GM23338 (cell line): ENCODE measurements around the gene ADAMTS13. TPM values are rescaled to one million over a fixed set of nuclear protein-coding genes. Genes with fewer than 3 reads are reported as not detected.
"Not testable (repeated sequence)": the region's sequence is repeated elsewhere in the genome, so short reads cannot be mapped to it uniquely, and the experiment has no call there.

Experiments
- ATAC-seq: fragments of 200-7000 bp; cut with Tn5 transposase; 3 replicates; pipeline ENCODE4 v1.9.1; 2020
- DNase-seq: peaks from one replicate; pipeline ENCODE4 v3.0.0-alpha.2; 2015; ENCODE audit warnings: low spot score
- H2AFZ ChIP-seq: fragments of 200-600 bp; sonication (generic); 2 replicates; pipeline ENCODE4 v1.8.0; 2016; ENCODE audit warnings: antibody characterized with exemption, mild to moderate bottlenecking, moderate library complexity
- H3F3A ChIP-seq: fragments of 200-600 bp; sonication (generic); replicated peaks from 2 replicates; pipeline ENCODE4 v1.8.0; 2017; ENCODE audit warnings: antibody characterized with exemption, mixed run types, low read depth
- H3K27ac ChIP-seq: fragments of 200-600 bp; sonication (generic); 2 replicates; pipeline ENCODE4 v1.6.1; 2016; ENCODE audit warnings: low read depth
- H3K27me3 ChIP-seq: fragments of 200-600 bp; sonication (generic); 2 replicates; pipeline ENCODE4 v1.8.0; 2016; ENCODE audit warnings: mild to moderate bottlenecking, mixed run types, moderate library complexity; ENCODE audit not compliant: insufficient read depth
- H3K36me3 ChIP-seq: fragments of 200-600 bp; sonication (generic); 2 replicates; pipeline ENCODE4 v1.8.0; 2016; ENCODE audit warnings: mild to moderate bottlenecking; ENCODE audit not compliant: insufficient read depth
- H3K4me1 ChIP-seq: fragments of 200-600 bp; sonication (generic); 2 replicates; pipeline ENCODE4 v1.8.0; 2016; ENCODE audit warnings: mild to moderate bottlenecking, moderate library complexity; ENCODE audit not compliant: insufficient read depth
- H3K4me2 ChIP-seq: fragments of 200-600 bp; sonication (generic); 2 replicates; pipeline ENCODE4 v1.7.1; 2017; ENCODE audit warnings: mixed run types
- H3K4me3 ChIP-seq: fragments of 200-600 bp; sonication (generic); 2 replicates; pipeline ENCODE4 v1.6.1; 2016; ENCODE audit warnings: mixed run types
- H3K79me2 ChIP-seq: fragments of 200-600 bp; sonication (generic); replicated peaks from 2 replicates; pipeline ENCODE4 v1.8.0; 2017; ENCODE audit warnings: mild to moderate bottlenecking; ENCODE audit not compliant: insufficient read depth
- H3K9me2 ChIP-seq: fragments of 200-600 bp; sonication (generic); 2 replicates; pipeline ENCODE4 v1.8.0; 2017; ENCODE audit not compliant: insufficient read depth
- H4K20me1 ChIP-seq: fragments of 200-600 bp; sonication (generic); replicated peaks from 2 replicates; pipeline ENCODE4 v1.8.0; 2017; ENCODE audit warnings: mild to moderate bottlenecking; ENCODE audit not compliant: insufficient read depth
- H3K27ac Mint-ChIP-seq: 2 replicates; pipeline ENCODE4 v1.8.0; 2020; ENCODE audit warnings: inconsistent platforms, mild to moderate bottlenecking, moderate library complexity, mixed read lengths
- H3K27me3 Mint-ChIP-seq: 3 replicates; pipeline ENCODE4 v1.8.0; 2022; ENCODE audit warnings: low read depth, mild to moderate bottlenecking, moderate library complexity, mixed read lengths, inconsistent platforms; ENCODE audit not compliant: insufficient read depth, poor library complexity
- H3K36me3 Mint-ChIP-seq: 3 replicates; pipeline ENCODE4 v1.8.0; 2021; ENCODE audit warnings: low read depth, mild to moderate bottlenecking, inconsistent platforms, moderate library complexity, mixed read lengths
- H3K4me1 Mint-ChIP-seq: 3 replicates; pipeline ENCODE4 v1.8.0; 2020; ENCODE audit warnings: mild to moderate bottlenecking, inconsistent platforms, mixed read lengths
- H3K4me3 Mint-ChIP-seq: 3 replicates; pipeline ENCODE4 v1.8.0; 2021; ENCODE audit warnings: moderate library complexity, mild to moderate bottlenecking, inconsistent platforms, mixed read lengths
- H3K9me3 Mint-ChIP-seq: 3 replicates; pipeline ENCODE4 v1.8.0; 2020; ENCODE audit warnings: moderate library complexity, mild to moderate bottlenecking, inconsistent platforms, mixed read lengths
- CTCF ChIP-seq, 2 experiments: fragments of 200-600 bp in 1 of 2; sonication (generic) in 1 of 2; conservative IDR thresholded peaks; 2 replicates each; pipeline versions ENCODE4 v1.5.1 to v1.6.1; 2016 to 2017; ENCODE audit warnings: antibody characterized with exemption in 2 of 2, low read depth in 2 of 2, mild to moderate bottlenecking in 2 of 2, moderate library complexity in 1 of 2
- ETS1 ChIP-seq: IDR thresholded peaks from 2 replicates; pipeline ENCODE4 v1.6.1; 2016; ENCODE audit warnings: antibody characterized with exemption
- EZH2 ChIP-seq: fragments of 200-600 bp; sonication (generic); IDR thresholded peaks from one replicate; pipeline ENCODE4 v1.8.0; 2017; ENCODE audit warnings: antibody characterized with exemption, mild to moderate bottlenecking, low read depth; ENCODE audit not compliant: unreplicated experiment
- EZH2phosphoT487 ChIP-seq: fragments of 200-600 bp; sonication (generic); IDR thresholded peaks from one replicate; pipeline ENCODE4 v1.8.1; 2018; ENCODE audit warnings: antibody characterized with exemption; ENCODE audit not compliant: unreplicated experiment
- JUNB ChIP-seq: IDR thresholded peaks from one replicate; pipeline ENCODE4 v1.6.1; 2016; ENCODE audit warnings: antibody characterized with exemption; ENCODE audit not compliant: unreplicated experiment
- POLR2AphosphoS5 ChIP-seq: IDR thresholded peaks from 2 replicates; pipeline ENCODE4 v1.6.1; 2016; ENCODE audit warnings: antibody characterized with exemption, low read depth
- REST ChIP-seq: IDR thresholded peaks from one replicate; pipeline ENCODE4 v1.6.1; 2018; ENCODE audit warnings: antibody characterized with exemption; ENCODE audit not compliant: unreplicated experiment
- ZNF114 ChIP-seq: fragments of 250-450 bp; sonication (Bioruptor Pico); IDR thresholded peaks from 2 replicates; pipeline ENCODE4 v1.5.0; 2020; ENCODE audit warnings: mild to moderate bottlenecking, moderate library complexity
- ZNF462 ChIP-seq: fragments of 250-450 bp; sonication (Bioruptor Pico); IDR thresholded peaks from 2 replicates; pipeline ENCODE4 v1.5.0; 2020; ENCODE audit warnings: mild to moderate bottlenecking, moderate library complexity
- polyA plus RNA-seq: library from polyadenylated mRNA; unstranded; fragments of >200 nt; fragmentation: Nextera tagmentation; extraction: Ambion mirVana; gene quantifications from 2 replicates; pipeline ENCODE4 v1.2.1, GENCODE V29; 2016
- total RNA-seq: library from RNA; depleted of rRNA; stranded (reverse); fragments of >200 nt; shearing (Covaris generic); gene quantifications from 2 replicates; pipeline ENCODE4 v1.2.3, GENCODE V29; 2014

ADAMTS13 gene
- total and polyA plus RNA-seq, 2 experiments from 2014 or later, result 6.0 TPM

GRCh38 chr9:133392308-133392707 is 29.9 kb upstream of the ADAMTS13 start:
- not testable (repeated sequence) for H3K4me3 Mint-ChIP-seq, H2AFZ ChIP-seq, H3K79me2 ChIP-seq, H3K36me3 ChIP-seq, H3F3A ChIP-seq, DNase-seq, H3K27ac ChIP-seq, H3K4me1 Mint-ChIP-seq, H3K4me2 ChIP-seq, H3K4me1 ChIP-seq, H4K20me1 ChIP-seq, ATAC-seq, H3K36me3 Mint-ChIP-seq, H3K27me3 ChIP-seq, H3K4me3 ChIP-seq, H3K27ac Mint-ChIP-seq, H3K9me2 ChIP-seq
- Mint-ChIP-seq H3K27me3 (peaks cover 18% of the 10 kb centered on the region), H3K9me3 (peaks cover 16% of the 10 kb centered on the region)

- no peaks in the 10 kb centered on the region for H3K36me3 Mint-ChIP-seq
- peaks cover 13% of the 10 kb centered on the region for H3K27me3 Mint-ChIP-seq
- Histone ChIP-seq H3K36me3 (no peaks in the 10 kb centered on the region), H3K27me3 (no peaks in the 10 kb centered on the region), H3K79me2 (no peaks in the 10 kb centered on the region), H4K20me1 (no peaks in the 10 kb centered on the region), H3K4me1 (no peaks in the 10 kb centered on the region), H3K4me3 (no peak overlapping the region), H3F3A (no peaks in the 10 kb centered on the region), H2AFZ (no peak overlapping the region), H3K4me2 (no peak overlapping the region), H3K27ac (no peak overlapping the region), H3K9me2 (no peaks in the 10 kb centered on the region)
- H3K27ac Mint-ChIP-seq, result no peak overlapping the region
- no peak for TF ChIP-seq JUNB
- no peak for TF ChIP-seq ZNF114 (CRISPR knock-in tag)
- no peak for TF ChIP-seq CTCF (conservative IDR thresholded peaks at IDR 0.05; ENCODE audit: low read depth in 2 of 2)
- no peak for TF ChIP-seq POLR2AphosphoS5
- TF ChIP-seq ETS1, result no peak
- TF ChIP-seq ZNF462 (CRISPR knock-in tag), result no peak
- TF ChIP-seq EZH2, result no peak
- TF ChIP-seq EZH2phosphoT487, result no peak
- no peak for TF ChIP-seq REST
- H3K4me1 Mint-ChIP-seq, result no peaks in the 10 kb centered on the region
- H3K4me3 Mint-ChIP-seq, result no peak overlapping the region
- H3K9me3 Mint-ChIP-seq, result peaks cover 16% of the 10 kb centered on the region
- ATAC-seq, result no peak
- no peak for DNase-seq
Measured at GRCh38 chr9:133393399-133393798, 28.8 kb upstream of the ADAMTS13 start.
